ENCODE results near the gene NUDT3.
"Not testable (repeated sequence)": the region's sequence is repeated elsewhere in the genome, so short reads cannot be mapped to it uniquely, and the experiment has no call there.

The NUDT3 gene

GRCh38 chr6:34392497-34393190 lies at the start of gene NUDT3:
Gene NUDT3, minus strand, starts transcription at chr6:34392669. Its CDS starts 307 bp downstream, at chr6:34392362.
- DNase-seq (ENCODE audit: low read depth in 1 of 2, low spot score in 1 of 2), result peak; percentile 83 to 91

- DNase-seq (ENCODE audit: low read depth in 1 of 2, low spot score in 1 of 2), result no peak
These were observed 49.1 kb upstream of the NUDT3 start for GRCh38 chr6:34441526-34441925.

GRCh38 chr6:34439442-34439841 lies 47.0 kb upstream of the NUDT3 start:
- no peak for DNase-seq (ENCODE audit: low read depth in 1 of 2, low spot score in 1 of 2)

GRCh38 chr6:34438705-34439104 lies 46.2 kb upstream of the NUDT3 start:
- no peak for DNase-seq (ENCODE audit: low read depth in 1 of 2, low spot score in 1 of 2)

- no peak for DNase-seq (ENCODE audit: low read depth in 1 of 2, low spot score in 1 of 2)
These were observed 45.1 kb upstream of the NUDT3 start for GRCh38 chr6:34437644-34437970.

- DNase-seq (ENCODE audit: low read depth in 1 of 2, low spot score in 1 of 2), result no peak
These were observed 44.6 kb upstream of the NUDT3 start for GRCh38 chr6:34436803-34437643.

- no peak for DNase-seq (ENCODE audit: low read depth in 1 of 2, low spot score in 1 of 2)
These were observed 43.4 kb upstream of the NUDT3 start for GRCh38 chr6:34435916-34436315.

GRCh38 chr6:34425498-34426410 lies 33.3 kb upstream of the NUDT3 start, which contains the start of gene RPS10:
Gene RPS10, minus strand, starts transcription at chr6:34426069. Its CDS starts 848 bp downstream, at chr6:34425221.
- DNase-seq (ENCODE audit: low read depth in 1 of 2, low spot score in 1 of 2), result peak; percentile 79 to 86

GRCh38 chr6:34425132-34425497 lies 32.6 kb upstream of the NUDT3 start:
- DNase-seq (ENCODE audit: low read depth in 1 of 2, low spot score in 1 of 2), result no peak

- no peak for DNase-seq (ENCODE audit: low read depth in 1 of 2, low spot score in 1 of 2)
These were observed 32.0 kb upstream of the NUDT3 start for GRCh38 chr6:34424200-34425131.

GRCh38 chr6:34423254-34423653 lies 30.8 kb upstream of the NUDT3 start:
- no peak for DNase-seq (ENCODE audit: low read depth in 1 of 2, low spot score in 1 of 2)

GRCh38 chr6:34418367-34418766 lies 25.9 kb upstream of the NUDT3 start:
- DNase-seq (ENCODE audit: low read depth in 1 of 2, low spot score in 1 of 2), result no peak

- no peak for DNase-seq (ENCODE audit: low read depth in 1 of 2, low spot score in 1 of 2)
These were observed 24.5 kb upstream of the NUDT3 start for GRCh38 chr6:34416877-34417371.

GRCh38 chr6:34414999-34415858 lies 22.8 kb upstream of the NUDT3 start:
- no peak for DNase-seq (ENCODE audit: low read depth in 1 of 2, low spot score in 1 of 2)

- DNase-seq (ENCODE audit: low read depth in 1 of 2, low spot score in 1 of 2), result no peak
These were observed 20.3 kb upstream of the NUDT3 start for GRCh38 chr6:34412643-34413214.

- no peak for DNase-seq (ENCODE audit: low read depth in 1 of 2, low spot score in 1 of 2)
These were observed 19.5 kb upstream of the NUDT3 start for GRCh38 chr6:34412016-34412415.

- DNase-seq (ENCODE audit: low read depth in 1 of 2, low spot score in 1 of 2), result not testable (repeated sequence)
These were observed 15.4 kb upstream of the NUDT3 start for GRCh38 chr6:34407915-34408314.

- no peak for DNase-seq (ENCODE audit: low read depth in 1 of 2, low spot score in 1 of 2)
These were observed 4.0 kb upstream of the NUDT3 start for GRCh38 chr6:34396518-34396917.

- DNase-seq (ENCODE audit: low read depth in 1 of 2, low spot score in 1 of 2), result no peak
These were observed 1.5 kb upstream of the NUDT3 start for GRCh38 chr6:34393966-34394305.
